GM12878 (cell line): Measurements from ENCODE around the gene ZNF836. TPM values are rescaled to one million over a fixed set of nuclear protein-coding genes. Genes with fewer than 3 reads are reported as not detected.

Source experiments
- HDAC6 ChIP-seq: fragments of 200-600 bp; sonication (generic); IDR thresholded peaks from one replicate; pipeline ENCODE4 v1.8.0; 2017; ENCODE audit warnings: antibody characterized with exemption; ENCODE audit not compliant: unreplicated experiment
- LARP7 ChIP-seq: fragments of 450-650 bp; IDR thresholded peaks from 2 replicates; pipeline ENCODE4 v1.6.1; 2017; ENCODE audit warnings: mild to moderate bottlenecking
- MYC ChIP-seq: IDR thresholded peaks from 2 replicates; pipeline ENCODE4 v1.6.1; 2011; ENCODE audit warnings: mild to moderate bottlenecking, low read length, moderate library complexity, inconsistent platforms; ENCODE audit not compliant: insufficient read depth, insufficient replicate concordance, insufficient read length, severe bottlenecking
- RBBP5 ChIP-seq: fragments of 200-600 bp; sonication (generic); conservative IDR thresholded peaks from 2 replicates; pipeline ENCODE4 v1.6.1; 2016
- SMAD5 ChIP-seq: IDR thresholded peaks from 2 replicates; pipeline ENCODE4 v1.6.1; 2016; ENCODE audit warnings: antibody characterized with exemption, low read depth
- TCF12 ChIP-seq: IDR thresholded peaks from 2 replicates; pipeline ENCODE4 v1.6.1; 2011; ENCODE audit warnings: low read depth, mild to moderate bottlenecking, low read length
- YBX1 ChIP-seq: fragments of 450-650 bp; IDR thresholded peaks from 2 replicates; pipeline ENCODE4 v1.6.1; 2016; ENCODE audit warnings: antibody characterized with exemption
- ZBED1 ChIP-seq: IDR thresholded peaks from 2 replicates; pipeline ENCODE4 v1.6.1; 2016; ENCODE audit warnings: borderline replicate concordance
- ZBTB40 ChIP-seq: fragments of 450-650 bp; IDR thresholded peaks from 2 replicates; pipeline ENCODE4 v1.6.1; 2016; ENCODE audit warnings: mild to moderate bottlenecking, moderate library complexity, borderline replicate concordance
- ZSCAN29 ChIP-seq: fragments of 450-650 bp; IDR thresholded peaks from 2 replicates; pipeline ENCODE4 v1.6.1; 2017; ENCODE audit warnings: mild to moderate bottlenecking, moderate library complexity
- polyA plus RNA-seq, 11 experiments: library from polyadenylated mRNA; depleted of rRNA in 4 of 11; unstranded in 6 of 11; stranded (reverse) in 5 of 11; fragments of >200 nt; fragmentation: Nextera tagmentation in 4 of 11; fragmentation: Illumina TruSeq in 1 of 11; extraction: Ambion mirVana in 4 of 11; extraction: Trizol in 1 of 11; gene quantifications; 1 replicate in 1 of 11; 2 replicates in 10 of 11; pipeline versions ENCODE4 v1.2.1 to v1.2.3, GENCODE V29; 2011 to 2016; ENCODE audit warnings: inconsistent platforms in 2 of 11, missing spikeins in 2 of 11, low read depth in 1 of 11
- total RNA-seq, 4 experiments: library from RNA; depleted of rRNA in 3 of 4; stranded (reverse); fragments of >200 nt in 3 of 4; fragmentation: Illumina TruSeq in 1 of 4; extraction: Trizol in 1 of 4; gene quantifications; 2 replicates each; pipeline versions ENCODE4 v1.2.1 to v1.2.3, GENCODE V29; 2013 to 2021
- TF ChIP-seq, protein P1 (sequence below): fragments of 450-650 bp; formaldehyde crosslinking; IDR thresholded peaks from 2 replicates; pipeline ENCODE4 v1.4.0; 2020; ENCODE audit warnings: mild to moderate bottlenecking, moderate library complexity
- TF ChIP-seq, protein P2 (sequence below): IDR thresholded peaks from 2 replicates; pipeline ENCODE4 v1.6.1; 2012; ENCODE audit warnings: low read length, inconsistent platforms
- TF ChIP-seq, protein P3 (sequence below): fragments of 450-650 bp; formaldehyde crosslinking; IDR thresholded peaks from 2 replicates; pipeline ENCODE4 v1.5.0; 2022; ENCODE audit warnings: mild to moderate bottlenecking, missing genetic modification characterization
- TF ChIP-seq, protein P4 (sequence below): fragments of 450-650 bp; IDR thresholded peaks from 2 replicates; pipeline ENCODE4 v1.6.1; 2014; ENCODE audit warnings: mild to moderate bottlenecking

The ZNF836 gene
- total and polyA plus RNA-seq, 10 of the 15 experiments (the other 5 are each of a cell fraction or from before 2014, with no cell fraction given): 4.5 to 9.2 (median 6.2) TPM

GRCh38 chr19:52189735-52190486 is 18.5 kb upstream of the ZNF836 start, which contains the start of gene PPP2R1A (continued):
- TF ChIP-seq ZBTB40 (peak; percentile 93), HDAC6 (no peak), LARP7 (peak; percentile 86), ZSCAN29 (no peak), ZBED1 (no peak), SMAD5 (peak; percentile 72; the same call in 1 of the 2 replicates), YBX1 (no peak), TCF12 (peak; percentile 52; the same call in 1 of the 2 replicates), MYC (no peak), RBBP5 (no peak)
- TF ChIP-seq, protein P1, sequence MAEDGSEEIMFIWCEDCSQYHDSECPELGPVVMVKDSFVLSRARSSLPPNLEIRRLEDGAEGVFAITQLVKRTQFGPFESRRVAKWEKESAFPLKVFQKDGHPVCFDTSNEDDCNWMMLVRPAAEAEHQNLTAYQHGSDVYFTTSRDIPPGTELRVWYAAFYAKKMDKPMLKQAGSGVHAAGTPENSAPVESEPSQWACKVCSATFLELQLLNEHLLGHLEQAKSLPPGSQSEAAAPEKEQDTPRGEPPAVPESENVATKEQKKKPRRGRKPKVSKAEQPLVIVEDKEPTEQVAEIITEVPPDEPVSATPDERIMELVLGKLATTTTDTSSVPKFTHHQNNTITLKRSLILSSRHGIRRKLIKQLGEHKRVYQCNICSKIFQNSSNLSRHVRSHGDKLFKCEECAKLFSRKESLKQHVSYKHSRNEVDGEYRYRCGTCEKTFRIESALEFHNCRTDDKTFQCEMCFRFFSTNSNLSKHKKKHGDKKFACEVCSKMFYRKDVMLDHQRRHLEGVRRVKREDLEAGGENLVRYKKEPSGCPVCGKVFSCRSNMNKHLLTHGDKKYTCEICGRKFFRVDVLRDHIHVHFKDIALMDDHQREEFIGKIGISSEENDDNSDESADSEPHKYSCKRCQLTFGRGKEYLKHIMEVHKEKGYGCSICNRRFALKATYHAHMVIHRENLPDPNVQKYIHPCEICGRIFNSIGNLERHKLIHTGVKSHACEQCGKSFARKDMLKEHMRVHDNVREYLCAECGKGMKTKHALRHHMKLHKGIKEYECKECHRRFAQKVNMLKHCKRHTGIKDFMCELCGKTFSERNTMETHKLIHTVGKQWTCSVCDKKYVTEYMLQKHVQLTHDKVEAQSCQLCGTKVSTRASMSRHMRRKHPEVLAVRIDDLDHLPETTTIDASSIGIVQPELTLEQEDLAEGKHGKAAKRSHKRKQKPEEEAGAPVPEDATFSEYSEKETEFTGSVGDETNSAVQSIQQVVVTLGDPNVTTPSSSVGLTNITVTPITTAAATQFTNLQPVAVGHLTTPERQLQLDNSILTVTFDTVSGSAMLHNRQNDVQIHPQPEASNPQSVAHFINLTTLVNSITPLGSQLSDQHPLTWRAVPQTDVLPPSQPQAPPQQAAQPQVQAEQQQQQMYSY (CRISPR knock-in tag): no peak
- TF ChIP-seq, protein P2, sequence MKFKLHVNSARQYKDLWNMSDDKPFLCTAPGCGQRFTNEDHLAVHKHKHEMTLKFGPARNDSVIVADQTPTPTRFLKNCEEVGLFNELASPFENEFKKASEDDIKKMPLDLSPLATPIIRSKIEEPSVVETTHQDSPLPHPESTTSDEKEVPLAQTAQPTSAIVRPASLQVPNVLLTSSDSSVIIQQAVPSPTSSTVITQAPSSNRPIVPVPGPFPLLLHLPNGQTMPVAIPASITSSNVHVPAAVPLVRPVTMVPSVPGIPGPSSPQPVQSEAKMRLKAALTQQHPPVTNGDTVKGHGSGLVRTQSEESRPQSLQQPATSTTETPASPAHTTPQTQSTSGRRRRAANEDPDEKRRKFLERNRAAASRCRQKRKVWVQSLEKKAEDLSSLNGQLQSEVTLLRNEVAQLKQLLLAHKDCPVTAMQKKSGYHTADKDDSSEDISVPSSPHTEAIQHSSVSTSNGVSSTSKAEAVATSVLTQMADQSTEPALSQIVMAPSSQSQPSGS: no peak
- TF ChIP-seq, protein P3, sequence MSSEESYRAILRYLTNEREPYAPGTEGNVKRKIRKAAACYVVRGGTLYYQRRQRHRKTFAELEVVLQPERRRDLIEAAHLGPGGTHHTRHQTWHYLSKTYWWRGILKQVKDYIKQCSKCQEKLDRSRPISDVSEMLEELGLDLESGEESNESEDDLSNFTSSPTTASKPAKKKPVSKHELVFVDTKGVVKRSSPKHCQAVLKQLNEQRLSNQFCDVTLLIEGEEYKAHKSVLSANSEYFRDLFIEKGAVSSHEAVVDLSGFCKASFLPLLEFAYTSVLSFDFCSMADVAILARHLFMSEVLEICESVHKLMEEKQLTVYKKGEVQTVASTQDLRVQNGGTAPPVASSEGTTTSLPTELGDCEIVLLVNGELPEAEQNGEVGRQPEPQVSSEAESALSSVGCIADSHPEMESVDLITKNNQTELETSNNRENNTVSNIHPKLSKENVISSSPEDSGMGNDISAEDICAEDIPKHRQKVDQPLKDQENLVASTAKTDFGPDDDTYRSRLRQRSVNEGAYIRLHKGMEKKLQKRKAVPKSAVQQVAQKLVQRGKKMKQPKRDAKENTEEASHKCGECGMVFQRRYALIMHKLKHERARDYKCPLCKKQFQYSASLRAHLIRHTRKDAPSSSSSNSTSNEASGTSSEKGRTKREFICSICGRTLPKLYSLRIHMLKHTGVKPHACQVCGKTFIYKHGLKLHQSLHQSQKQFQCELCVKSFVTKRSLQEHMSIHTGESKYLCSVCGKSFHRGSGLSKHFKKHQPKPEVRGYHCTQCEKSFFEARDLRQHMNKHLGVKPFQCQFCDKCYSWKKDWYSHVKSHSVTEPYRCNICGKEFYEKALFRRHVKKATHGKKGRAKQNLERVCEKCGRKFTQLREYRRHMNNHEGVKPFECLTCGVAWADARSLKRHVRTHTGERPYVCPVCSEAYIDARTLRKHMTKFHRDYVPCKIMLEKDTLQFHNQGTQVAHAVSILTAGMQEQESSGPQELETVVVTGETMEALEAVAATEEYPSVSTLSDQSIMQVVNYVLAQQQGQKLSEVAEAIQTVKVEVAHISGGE: no peak
- TF ChIP-seq, protein P4, sequence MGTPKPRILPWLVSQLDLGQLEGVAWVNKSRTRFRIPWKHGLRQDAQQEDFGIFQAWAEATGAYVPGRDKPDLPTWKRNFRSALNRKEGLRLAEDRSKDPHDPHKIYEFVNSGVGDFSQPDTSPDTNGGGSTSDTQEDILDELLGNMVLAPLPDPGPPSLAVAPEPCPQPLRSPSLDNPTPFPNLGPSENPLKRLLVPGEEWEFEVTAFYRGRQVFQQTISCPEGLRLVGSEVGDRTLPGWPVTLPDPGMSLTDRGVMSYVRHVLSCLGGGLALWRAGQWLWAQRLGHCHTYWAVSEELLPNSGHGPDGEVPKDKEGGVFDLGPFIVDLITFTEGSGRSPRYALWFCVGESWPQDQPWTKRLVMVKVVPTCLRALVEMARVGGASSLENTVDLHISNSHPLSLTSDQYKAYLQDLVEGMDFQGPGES: peak; percentile 70
